GM12872 (cell line): ENCODE data around the gene SLC6A7.

Experiments used
- TF ChIP-seq, protein P1 (sequence below): IDR thresholded peaks from 3 replicates; pipeline ENCODE4 v1.5.1; 2011; ENCODE audit warnings: low read depth, mild to moderate bottlenecking, low read length, moderate library complexity; ENCODE audit not compliant: insufficient read depth

SLC6A7 gene

DNA sequence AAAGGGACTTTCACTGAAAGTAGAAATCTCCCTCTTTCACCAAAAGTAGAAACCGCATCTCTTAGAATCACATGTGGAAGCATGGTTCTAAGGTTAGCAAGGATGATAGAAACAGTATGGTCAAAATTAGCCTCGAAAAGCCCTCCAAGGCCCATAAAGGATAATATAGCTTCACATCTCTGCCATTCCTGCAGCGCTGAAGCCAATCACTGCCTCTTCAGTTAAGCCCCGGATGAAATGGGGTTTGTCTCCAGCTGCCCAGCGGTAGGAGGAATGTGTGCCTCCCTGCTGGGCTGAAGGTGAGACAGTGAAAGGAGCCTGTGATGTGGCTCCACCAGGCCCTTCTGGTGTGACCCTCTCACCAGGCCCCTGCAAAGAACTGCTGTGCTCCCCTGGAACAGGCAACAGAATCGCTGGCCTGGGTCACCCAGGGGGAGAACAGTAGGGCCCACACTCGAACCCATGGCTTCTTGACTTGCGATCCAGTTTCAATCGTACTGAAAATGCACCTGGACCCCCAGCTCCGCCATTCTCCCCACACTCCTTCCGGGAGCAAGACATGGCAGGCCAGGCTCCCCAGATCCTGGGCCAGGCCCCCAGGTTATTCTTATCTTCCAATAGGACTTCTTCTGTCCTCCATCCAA, 52.5 kb downstream of the SLC6A7 start:
- TF ChIP-seq, protein P1, sequence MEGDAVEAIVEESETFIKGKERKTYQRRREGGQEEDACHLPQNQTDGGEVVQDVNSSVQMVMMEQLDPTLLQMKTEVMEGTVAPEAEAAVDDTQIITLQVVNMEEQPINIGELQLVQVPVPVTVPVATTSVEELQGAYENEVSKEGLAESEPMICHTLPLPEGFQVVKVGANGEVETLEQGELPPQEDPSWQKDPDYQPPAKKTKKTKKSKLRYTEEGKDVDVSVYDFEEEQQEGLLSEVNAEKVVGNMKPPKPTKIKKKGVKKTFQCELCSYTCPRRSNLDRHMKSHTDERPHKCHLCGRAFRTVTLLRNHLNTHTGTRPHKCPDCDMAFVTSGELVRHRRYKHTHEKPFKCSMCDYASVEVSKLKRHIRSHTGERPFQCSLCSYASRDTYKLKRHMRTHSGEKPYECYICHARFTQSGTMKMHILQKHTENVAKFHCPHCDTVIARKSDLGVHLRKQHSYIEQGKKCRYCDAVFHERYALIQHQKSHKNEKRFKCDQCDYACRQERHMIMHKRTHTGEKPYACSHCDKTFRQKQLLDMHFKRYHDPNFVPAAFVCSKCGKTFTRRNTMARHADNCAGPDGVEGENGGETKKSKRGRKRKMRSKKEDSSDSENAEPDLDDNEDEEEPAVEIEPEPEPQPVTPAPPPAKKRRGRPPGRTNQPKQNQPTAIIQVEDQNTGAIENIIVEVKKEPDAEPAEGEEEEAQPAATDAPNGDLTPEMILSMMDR, result no peak

DNA sequence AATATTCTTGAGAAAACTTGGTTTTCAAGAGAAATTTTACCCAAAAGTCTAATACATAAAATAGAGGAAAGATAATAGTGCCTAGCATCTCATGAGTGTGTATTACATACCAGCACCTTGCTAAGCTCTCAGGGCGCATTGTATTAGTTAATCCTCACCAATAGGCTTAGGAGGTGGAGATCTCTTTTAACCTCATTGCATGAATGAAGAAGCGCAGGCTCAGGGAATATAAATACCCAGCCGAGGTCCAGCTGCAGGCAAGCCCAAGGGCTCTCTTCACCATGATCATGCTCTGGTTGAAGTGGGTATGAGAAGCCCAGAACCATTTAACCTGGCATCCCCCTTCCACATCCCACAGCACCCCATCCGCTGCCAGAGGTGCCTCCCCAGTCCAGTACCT, 53.7 kb downstream of the SLC6A7 start:
- TF ChIP-seq, protein P1, result no peak

DNA sequence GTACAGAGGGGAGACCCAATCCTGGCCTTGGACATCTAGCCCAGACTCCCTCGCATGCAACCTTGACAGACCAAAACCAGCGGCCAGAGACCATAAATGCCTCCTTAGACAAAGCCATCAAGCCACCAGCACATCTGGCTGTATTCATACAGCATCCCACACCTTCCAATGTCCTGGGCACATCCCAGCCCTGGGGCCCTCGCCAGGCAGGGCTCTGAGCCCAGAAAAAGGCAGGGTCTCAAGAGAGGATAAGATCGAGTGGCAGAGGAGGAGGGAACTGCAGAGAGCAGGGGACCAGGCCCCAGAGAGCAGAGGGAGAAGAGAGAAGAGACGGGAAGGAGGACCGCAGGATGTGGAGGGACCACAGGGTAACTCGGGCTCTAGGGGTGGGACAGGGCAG, 54.3 kb downstream of the SLC6A7 start:
- TF ChIP-seq, protein P1, result no peak

DNA sequence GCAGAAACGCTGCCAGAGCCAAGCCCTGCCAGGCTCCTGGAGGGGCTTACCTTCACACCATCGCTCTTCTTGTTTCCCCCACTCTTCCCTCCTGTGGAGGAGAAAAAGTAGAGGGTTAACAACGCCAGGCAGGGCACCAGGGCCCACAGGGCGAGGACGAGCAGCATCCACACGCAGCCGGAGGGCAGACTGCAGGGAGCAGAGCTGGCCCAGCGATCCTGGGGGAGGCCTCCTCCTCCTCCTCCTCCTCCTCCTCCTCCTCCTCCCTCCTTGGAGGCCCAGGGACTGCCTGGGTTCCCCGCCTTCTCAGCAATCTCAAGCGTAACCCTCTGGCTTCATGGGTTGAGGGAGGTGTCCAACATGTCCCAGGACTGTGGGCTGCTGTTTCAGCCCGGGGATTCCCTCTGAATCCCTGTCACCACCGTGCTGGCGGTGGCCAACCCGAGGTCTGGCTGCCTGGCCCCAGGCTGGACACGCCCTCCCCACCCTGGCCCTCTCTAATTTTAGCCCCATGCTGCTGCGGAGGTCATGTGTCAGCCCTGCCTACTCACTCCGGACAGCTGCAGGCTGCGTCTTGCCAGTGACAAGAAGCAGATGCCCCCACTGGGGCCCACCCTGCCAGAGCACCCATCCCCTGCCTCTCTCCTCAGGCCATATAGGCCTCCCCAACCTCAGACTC, 55.4 kb downstream of the SLC6A7 start:
- TF ChIP-seq, protein P1, result no peak

DNA sequence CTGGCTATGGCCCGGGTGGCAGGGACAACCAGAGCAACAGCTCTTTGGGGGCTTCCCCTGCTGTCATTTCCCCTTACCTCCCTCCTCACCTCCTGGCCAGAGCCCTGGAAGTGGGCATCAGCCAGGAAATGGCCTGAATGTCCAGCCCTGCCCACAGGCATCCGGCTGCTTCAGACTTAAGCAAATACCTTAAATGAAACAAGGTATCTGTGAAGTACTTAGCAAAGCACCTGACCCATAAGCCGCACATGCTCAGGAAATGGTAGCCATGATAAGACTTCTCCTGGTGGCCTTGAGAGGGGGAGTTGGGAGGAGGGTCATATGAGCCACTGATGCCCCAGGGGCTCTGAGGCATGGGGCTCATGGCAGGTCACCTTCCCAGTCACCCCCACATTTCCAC, 55.9 kb downstream of the SLC6A7 start:
- TF ChIP-seq, protein P1, result no peak

DNA sequence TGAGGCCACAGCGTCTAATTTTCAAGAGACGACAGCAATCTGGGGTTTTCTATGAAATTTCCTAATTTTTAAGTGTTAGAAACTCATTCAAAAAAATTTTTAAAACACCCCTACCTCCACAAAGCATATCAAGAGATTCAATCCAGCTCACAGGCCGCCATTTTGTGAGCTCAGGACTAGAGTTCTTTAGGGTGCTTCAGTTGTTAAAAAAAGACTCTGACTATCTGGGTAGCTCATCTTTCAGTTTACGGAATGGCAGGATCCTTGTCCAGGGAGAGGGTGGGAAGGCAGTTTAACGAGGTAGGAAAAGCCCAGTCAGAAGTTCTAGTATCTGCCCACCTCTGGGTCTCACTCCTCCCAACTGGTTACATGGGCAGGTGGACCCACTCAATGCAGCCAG, 56.6 kb downstream of the SLC6A7 start:
- TF ChIP-seq, protein P1, result no peak

DNA sequence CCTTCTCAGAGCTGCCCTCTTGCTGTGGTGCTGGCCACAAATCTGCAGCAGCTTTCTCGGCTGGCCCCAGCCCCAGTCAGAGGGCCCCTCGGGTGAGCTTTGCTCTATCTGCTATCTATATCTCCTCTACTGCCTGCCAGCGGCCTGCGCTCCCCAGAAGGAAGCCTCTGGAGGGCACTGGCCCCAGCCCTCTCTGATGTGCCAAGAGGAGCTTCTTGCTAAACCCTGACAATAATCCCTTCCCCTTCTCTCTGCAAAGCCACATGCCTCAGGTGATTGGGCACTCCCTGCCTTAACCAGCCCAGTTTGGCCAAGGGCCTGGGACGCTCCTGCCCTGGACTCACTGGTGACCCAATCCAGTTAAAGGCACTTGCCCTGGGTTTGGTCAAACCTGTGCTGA, 57.0 kb downstream of the SLC6A7 start:
- TF ChIP-seq, protein P1, result no peak
